Kidney epithelial cell (primary cell): ENCODE data around the gene SLC15A4. TPM values are rescaled to one million over a fixed set of nuclear protein-coding genes. Genes with fewer than 3 reads are reported as not detected.

ENCODE experiments used
- DNase-seq: peaks from one replicate; pipeline ENCODE4 v3.0.0-alpha.2; 2010; ENCODE audit warnings: low read depth
- H3K27me3 ChIP-seq: 2 replicates; pipeline ENCODE4 v1.6.0; 2011; ENCODE audit warnings: low read length; ENCODE audit not compliant: control insufficient read depth, insufficient read depth
- H3K36me3 ChIP-seq: 2 replicates; pipeline ENCODE4 v1.5.1; 2011; ENCODE audit warnings: low read length; ENCODE audit not compliant: control insufficient read depth, insufficient read depth
- H3K4me3 ChIP-seq: 2 replicates; pipeline ENCODE4 v1.5.1; 2011; ENCODE audit warnings: low read depth, mild to moderate bottlenecking, control low read depth, low read length
- CTCF ChIP-seq: IDR thresholded peaks from 2 replicates; pipeline ENCODE4 v1.5.1; 2011; ENCODE audit warnings: mild to moderate bottlenecking, moderate library complexity, low read length, control low read depth, inconsistent platforms; ENCODE audit not compliant: insufficient read depth, poor library complexity, severe bottlenecking
- total RNA-seq: library from RNA; depleted of rRNA; stranded (reverse); fragments of >200 nt; gene quantifications from 2 replicates; pipeline ENCODE4 v1.2.3, GENCODE V29; 2015

SLC15A4 gene
- total RNA-seq, 1 donor from 2014 or later: 108 TPM

- no peak for DNase-seq
- Histone ChIP-seq H3K4me3 (no peak overlapping the region), H3K27me3 (no peaks in the 10 kb centered on the region), H3K36me3 (peaks cover 1% of the 10 kb centered on the region)
- TF ChIP-seq CTCF: no peak
Measured at GRCh38 chr12:128800606-128801005, 23.2 kb downstream of the SLC15A4 start.

- no peak overlapping the region for H3K4me3 ChIP-seq
- H3K27me3 ChIP-seq: no peaks in the 10 kb centered on the region
- H3K36me3 ChIP-seq: peaks cover 4% of the 10 kb centered on the region
- DNase-seq: no peak
- TF ChIP-seq CTCF: peak; percentile 2
Measured at GRCh38 chr12:128798571-128799341, 25.0 kb downstream of the SLC15A4 start.

GRCh38 chr12:128797119-128798118 is 26.3 kb downstream of the SLC15A4 start:
- peak; percentile 82 for DNase-seq
- no peak overlapping the region for H3K4me3 ChIP-seq
- peaks cover 4% of the 10 kb centered on the region for H3K36me3 ChIP-seq
- no peak for TF ChIP-seq CTCF
- H3K27me3 ChIP-seq: no peaks in the 10 kb centered on the region

- H3K36me3 ChIP-seq: peaks cover 4% of the 10 kb centered on the region
Measured at GRCh38 chr12:128796439-128797118, 27.2 kb downstream of the SLC15A4 start.

More at GRCh38 chr12:128796439-128797118, 27.2 kb downstream of the SLC15A4 start:
- DNase-seq: no peak
- no peak for TF ChIP-seq CTCF
- H3K27me3 ChIP-seq: no peaks in the 10 kb centered on the region
- H3K4me3 ChIP-seq: no peak overlapping the region
